ENCODE data around the gene TECTB.

DNA sequence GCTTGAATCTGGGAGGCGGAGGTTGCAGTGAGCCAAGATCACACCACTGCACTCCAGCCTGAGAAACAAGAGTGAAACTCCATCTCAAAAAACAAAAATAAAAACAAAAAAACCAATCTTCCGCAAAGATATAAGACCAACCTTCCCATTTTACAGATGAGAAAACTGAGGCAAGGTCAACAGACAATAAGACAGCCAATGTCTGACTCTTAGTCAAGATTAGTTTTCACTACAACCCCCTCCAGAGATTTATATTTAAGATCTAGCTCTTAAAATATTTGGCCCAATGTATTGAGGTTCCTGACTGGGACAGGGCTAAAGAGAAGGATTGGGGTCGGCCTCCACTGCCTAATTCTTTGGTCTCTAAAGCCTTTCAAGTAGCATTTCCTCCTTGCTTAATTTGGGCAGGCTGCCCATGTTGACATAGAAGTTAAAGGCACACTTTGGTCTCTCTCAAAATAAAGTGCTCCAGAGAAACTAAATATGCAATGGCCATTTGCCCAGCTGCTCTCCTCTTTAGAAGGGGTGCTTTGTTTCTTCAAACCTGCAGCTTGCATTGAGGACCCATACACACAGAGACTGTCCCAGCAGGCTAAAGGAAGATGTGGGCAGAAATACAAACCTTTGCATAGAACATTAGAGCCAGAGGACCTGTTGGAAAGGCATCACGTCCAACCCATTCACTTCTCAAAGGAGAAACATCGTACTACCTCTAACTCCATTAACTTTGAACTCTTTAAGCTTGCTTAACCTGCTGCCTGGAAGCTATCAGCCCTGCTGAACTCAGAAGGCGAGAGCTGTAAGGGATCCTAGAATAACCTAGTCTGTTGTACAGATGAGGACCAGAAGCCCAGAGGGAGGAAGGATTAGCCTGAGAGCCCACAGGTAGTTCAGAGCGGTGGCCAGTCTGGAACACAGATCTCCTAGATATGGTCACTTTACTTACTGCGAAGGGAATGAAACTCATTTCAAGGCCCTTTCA lies 3.9 kb downstream of the TECTB start:
- TF ChIP-seq, protein P1, sequence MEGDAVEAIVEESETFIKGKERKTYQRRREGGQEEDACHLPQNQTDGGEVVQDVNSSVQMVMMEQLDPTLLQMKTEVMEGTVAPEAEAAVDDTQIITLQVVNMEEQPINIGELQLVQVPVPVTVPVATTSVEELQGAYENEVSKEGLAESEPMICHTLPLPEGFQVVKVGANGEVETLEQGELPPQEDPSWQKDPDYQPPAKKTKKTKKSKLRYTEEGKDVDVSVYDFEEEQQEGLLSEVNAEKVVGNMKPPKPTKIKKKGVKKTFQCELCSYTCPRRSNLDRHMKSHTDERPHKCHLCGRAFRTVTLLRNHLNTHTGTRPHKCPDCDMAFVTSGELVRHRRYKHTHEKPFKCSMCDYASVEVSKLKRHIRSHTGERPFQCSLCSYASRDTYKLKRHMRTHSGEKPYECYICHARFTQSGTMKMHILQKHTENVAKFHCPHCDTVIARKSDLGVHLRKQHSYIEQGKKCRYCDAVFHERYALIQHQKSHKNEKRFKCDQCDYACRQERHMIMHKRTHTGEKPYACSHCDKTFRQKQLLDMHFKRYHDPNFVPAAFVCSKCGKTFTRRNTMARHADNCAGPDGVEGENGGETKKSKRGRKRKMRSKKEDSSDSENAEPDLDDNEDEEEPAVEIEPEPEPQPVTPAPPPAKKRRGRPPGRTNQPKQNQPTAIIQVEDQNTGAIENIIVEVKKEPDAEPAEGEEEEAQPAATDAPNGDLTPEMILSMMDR (tag by site-specific recombination; IDR thresholded peaks at IDR 0.05) = no peak
- TF ChIP-seq PRDM1 (tag by site-specific recombination; IDR thresholded peaks at IDR 0.05) = no peak
- TF ChIP-seq, protein P2, sequence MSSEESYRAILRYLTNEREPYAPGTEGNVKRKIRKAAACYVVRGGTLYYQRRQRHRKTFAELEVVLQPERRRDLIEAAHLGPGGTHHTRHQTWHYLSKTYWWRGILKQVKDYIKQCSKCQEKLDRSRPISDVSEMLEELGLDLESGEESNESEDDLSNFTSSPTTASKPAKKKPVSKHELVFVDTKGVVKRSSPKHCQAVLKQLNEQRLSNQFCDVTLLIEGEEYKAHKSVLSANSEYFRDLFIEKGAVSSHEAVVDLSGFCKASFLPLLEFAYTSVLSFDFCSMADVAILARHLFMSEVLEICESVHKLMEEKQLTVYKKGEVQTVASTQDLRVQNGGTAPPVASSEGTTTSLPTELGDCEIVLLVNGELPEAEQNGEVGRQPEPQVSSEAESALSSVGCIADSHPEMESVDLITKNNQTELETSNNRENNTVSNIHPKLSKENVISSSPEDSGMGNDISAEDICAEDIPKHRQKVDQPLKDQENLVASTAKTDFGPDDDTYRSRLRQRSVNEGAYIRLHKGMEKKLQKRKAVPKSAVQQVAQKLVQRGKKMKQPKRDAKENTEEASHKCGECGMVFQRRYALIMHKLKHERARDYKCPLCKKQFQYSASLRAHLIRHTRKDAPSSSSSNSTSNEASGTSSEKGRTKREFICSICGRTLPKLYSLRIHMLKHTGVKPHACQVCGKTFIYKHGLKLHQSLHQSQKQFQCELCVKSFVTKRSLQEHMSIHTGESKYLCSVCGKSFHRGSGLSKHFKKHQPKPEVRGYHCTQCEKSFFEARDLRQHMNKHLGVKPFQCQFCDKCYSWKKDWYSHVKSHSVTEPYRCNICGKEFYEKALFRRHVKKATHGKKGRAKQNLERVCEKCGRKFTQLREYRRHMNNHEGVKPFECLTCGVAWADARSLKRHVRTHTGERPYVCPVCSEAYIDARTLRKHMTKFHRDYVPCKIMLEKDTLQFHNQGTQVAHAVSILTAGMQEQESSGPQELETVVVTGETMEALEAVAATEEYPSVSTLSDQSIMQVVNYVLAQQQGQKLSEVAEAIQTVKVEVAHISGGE (tag by site-specific recombination; conservative IDR thresholded peaks at IDR 0.05; ENCODE audit: low read depth) = no peak
- no peak for TF ChIP-seq GLI2 (tag by site-specific recombination; IDR thresholded peaks at IDR 0.05; ENCODE audit: borderline replicate concordance, low read depth)
- TF ChIP-seq, protein P3, sequence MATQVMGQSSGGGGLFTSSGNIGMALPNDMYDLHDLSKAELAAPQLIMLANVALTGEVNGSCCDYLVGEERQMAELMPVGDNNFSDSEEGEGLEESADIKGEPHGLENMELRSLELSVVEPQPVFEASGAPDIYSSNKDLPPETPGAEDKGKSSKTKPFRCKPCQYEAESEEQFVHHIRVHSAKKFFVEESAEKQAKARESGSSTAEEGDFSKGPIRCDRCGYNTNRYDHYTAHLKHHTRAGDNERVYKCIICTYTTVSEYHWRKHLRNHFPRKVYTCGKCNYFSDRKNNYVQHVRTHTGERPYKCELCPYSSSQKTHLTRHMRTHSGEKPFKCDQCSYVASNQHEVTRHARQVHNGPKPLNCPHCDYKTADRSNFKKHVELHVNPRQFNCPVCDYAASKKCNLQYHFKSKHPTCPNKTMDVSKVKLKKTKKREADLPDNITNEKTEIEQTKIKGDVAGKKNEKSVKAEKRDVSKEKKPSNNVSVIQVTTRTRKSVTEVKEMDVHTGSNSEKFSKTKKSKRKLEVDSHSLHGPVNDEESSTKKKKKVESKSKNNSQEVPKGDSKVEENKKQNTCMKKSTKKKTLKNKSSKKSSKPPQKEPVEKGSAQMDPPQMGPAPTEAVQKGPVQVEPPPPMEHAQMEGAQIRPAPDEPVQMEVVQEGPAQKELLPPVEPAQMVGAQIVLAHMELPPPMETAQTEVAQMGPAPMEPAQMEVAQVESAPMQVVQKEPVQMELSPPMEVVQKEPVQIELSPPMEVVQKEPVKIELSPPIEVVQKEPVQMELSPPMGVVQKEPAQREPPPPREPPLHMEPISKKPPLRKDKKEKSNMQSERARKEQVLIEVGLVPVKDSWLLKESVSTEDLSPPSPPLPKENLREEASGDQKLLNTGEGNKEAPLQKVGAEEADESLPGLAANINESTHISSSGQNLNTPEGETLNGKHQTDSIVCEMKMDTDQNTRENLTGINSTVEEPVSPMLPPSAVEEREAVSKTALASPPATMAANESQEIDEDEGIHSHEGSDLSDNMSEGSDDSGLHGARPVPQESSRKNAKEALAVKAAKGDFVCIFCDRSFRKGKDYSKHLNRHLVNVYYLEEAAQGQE (tag by site-specific recombination; IDR thresholded peaks at IDR 0.05) = no peak
- no peak for TF ChIP-seq ZNF600 (tag by site-specific recombination; IDR thresholded peaks at IDR 0.05)

All from HEK293 (cell line).